Measurements from ENCODE around the gene ATXN10.
A peak's percentile ranks its signal among the peaks of the same experiment; 100 is the strongest.
"Not testable (repeated sequence)": the region's sequence is repeated elsewhere in the genome, so short reads cannot be mapped to it uniquely, and the experiment has no call there.

The ATXN10 gene

GRCh38 chr22:45640941-45641621, 30.6 kb upstream of the ATXN10 start:
- no peak overlapping the region for H3K4me3 ChIP-seq (ENCODE audit: low read length)
- no peak for DNase-seq (ENCODE audit: low read depth, low spot score)

GRCh38 chr22:45642986-45643385, 28.6 kb upstream of the ATXN10 start:
- H3K4me3 ChIP-seq (ENCODE audit: low read length), result no peak overlapping the region
- DNase-seq (ENCODE audit: low read depth, low spot score), result no peak

- no peak overlapping the region for H3K4me3 ChIP-seq (ENCODE audit: low read length)
- DNase-seq (ENCODE audit: low read depth, low spot score), result no peak
These were observed 26.9 kb upstream of the ATXN10 start for GRCh38 chr22:45644714-45645113.

- DNase-seq (ENCODE audit: low read depth, low spot score), result no peak
- H3K4me3 ChIP-seq (ENCODE audit: low read length), result peak overlapping the region; percentile 33
These were observed 26.5 kb upstream of the ATXN10 start for GRCh38 chr22:45645150-45645525.

GRCh38 chr22:45645526-45646414, 25.9 kb upstream of the ATXN10 start:
- DNase-seq (ENCODE audit: low read depth, low spot score), result peak; percentile 26
- peak overlapping the region; percentile 33 for H3K4me3 ChIP-seq (ENCODE audit: low read length)

DNA sequence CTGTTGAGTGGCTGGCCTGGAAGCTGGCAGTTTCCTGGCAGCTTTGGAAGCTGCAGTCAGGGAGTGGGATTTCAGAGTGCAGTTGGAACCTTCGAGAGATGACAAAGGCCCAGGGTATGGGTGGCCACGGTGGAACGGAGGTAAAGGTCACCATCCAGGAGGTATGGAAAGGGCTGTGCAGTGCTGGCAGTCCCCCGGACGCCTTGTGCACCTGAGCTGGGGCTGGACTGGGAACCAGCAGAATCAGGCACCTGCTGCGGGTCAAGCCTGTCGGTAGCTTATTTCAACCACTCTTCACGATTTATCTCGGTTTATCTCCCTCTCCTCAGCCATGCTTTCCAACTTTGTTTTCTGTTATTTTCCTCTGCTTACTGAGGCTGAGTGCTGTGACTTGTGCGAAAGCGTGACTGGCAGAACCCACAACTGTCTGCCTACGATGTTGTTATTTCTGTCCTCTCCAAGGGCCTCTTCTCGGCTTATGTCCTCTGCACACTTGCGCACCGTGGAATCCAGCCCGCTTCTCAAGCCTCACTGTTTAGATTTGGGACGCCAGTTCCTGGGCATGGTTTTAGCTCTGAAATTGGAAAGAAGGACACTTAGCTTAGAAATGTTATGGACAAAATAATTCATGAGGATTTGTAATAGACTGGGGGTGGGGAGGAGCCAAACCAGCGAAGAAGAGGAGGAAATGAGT, 24.0 kb upstream of the ATXN10 start:
- no peak for DNase-seq (ENCODE audit: low read depth, low spot score)
- no peak overlapping the region for H3K4me3 ChIP-seq (ENCODE audit: low read length)

- no peak overlapping the region for H3K4me3 ChIP-seq (ENCODE audit: low read length)
- DNase-seq (ENCODE audit: low read depth, low spot score), result no peak
These were observed 23.1 kb upstream of the ATXN10 start for GRCh38 chr22:45648301-45649117.

DNA sequence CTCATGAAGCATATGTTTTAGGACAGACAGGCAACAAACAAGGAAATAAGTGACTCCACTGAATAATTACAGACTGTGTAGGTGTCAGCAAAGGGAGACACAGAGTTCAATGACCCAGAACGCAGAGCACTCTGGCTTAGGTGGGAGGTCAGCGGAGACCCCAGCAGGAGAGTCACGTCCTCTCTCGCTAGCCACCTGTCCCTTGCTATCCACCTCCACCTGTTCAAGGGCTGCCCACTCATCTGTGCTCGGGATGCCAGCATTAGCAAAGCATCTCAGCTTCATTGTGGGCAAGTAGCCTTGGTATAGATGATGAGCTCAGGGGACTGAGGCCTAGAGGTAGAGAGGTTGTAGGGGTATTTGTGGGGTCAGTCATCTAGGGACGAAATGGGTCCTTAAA, 21.8 kb upstream of the ATXN10 start:
- no peak for DNase-seq (ENCODE audit: low read depth, low spot score)
- no peak overlapping the region for H3K4me3 ChIP-seq (ENCODE audit: low read length)

DNA sequence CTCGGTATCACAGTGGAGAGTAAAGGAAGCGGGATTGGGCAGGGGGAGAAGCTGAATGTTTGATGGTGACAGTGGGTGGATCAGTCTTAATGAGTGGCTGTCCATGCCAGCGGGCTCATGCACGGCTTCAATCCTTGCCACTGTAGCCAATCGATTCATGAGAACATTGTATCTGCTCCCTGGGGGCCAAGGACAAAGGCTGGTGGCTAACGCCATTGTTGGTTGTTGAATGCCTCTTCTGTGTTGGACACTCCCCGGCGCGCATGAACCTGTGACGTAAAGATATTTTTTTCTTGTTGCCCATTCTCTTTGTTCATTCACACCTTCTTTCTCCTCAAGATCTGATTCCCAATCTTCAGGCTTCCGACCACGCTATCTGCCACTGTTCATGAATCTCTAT, 20.9 kb upstream of the ATXN10 start:
- H3K4me3 ChIP-seq (ENCODE audit: low read length), result no peak overlapping the region
- no peak for DNase-seq (ENCODE audit: low read depth, low spot score)

DNA sequence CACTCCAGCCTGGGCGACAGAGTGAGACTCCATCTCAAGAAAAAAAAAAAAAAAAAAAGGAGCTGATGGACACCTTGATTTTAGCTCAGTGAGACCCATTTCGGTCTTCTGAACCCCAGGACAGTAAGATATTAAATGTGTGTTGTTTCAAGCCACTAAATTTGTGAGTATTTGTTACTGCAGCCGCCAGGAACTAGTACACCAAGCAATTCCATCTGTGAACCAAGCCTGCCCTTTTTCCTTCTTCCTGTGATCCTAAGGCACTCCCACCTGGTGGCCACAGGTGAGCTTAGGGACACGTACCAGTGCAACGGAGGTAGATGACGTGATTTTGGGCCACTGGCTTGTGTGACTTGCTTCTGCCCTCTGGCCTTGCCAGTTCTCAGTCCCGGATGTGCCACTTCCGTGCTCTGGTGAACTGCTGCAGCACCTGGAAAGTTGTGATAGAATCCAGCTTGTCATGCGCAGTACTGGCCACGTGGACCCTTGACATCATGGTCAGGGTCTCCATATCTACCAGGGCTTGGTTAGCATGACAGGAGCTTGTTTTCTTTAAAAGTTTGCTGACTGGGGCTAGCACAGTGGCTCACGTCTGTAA, 19.6 kb upstream of the ATXN10 start:
- H3K4me3 ChIP-seq (ENCODE audit: low read length), result no peak overlapping the region
- no peak for DNase-seq (ENCODE audit: low read depth, low spot score)

DNA sequence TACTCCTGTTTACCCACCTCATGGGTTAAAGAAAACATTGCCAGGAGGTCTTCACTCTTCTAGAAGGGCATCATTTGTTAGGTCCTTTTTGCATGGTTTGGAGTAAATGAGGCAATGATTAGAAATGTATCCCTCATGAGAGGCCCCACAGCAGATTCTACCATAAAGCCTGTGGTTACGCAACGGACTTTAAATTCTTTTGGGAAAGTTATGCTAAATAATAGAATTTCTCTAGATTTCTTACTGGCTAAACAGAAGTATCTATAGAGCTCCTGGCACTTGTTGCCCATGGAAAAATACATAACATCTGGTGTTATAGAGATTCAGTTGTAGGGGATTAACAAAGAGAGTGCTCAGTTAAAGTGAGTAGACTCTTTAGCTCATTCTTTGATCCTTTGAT, 15.1 kb upstream of the ATXN10 start:
- no peak overlapping the region for H3K4me3 ChIP-seq (ENCODE audit: low read length)
- DNase-seq (ENCODE audit: low read depth, low spot score), result no peak

GRCh38 chr22:45657701-45658100, 13.9 kb upstream of the ATXN10 start:
- DNase-seq (ENCODE audit: low read depth, low spot score), result no peak
- H3K4me3 ChIP-seq (ENCODE audit: low read length), result no peak overlapping the region

GRCh38 chr22:45664136-45664646, 7.4 kb upstream of the ATXN10 start:
- no peak for DNase-seq (ENCODE audit: low read depth, low spot score)
- H3K4me3 ChIP-seq (ENCODE audit: low read length), result no peak overlapping the region

DNA sequence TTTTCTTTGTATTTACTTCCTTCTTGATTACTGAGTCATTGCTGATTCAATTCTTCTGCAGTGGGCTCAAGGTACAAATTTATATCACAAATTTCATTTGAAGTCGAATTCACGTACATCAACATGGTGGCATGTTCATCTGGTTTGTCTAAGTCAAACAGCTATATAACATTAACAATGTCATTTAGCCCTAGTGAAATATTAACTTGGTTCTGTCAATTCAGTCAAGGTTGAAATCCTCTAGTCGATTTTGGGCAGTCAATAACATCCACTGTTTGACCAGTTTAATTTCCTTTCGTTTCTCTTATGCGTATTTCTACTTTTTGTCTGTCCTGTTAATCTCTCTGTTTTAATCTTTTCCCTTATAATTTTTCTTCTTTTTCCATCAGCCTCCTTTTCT, 4.1 kb upstream of the ATXN10 start:
- H3K4me3 ChIP-seq (ENCODE audit: low read length), result no peak overlapping the region
- no peak for DNase-seq (ENCODE audit: low read depth, low spot score)

- not testable (repeated sequence) for H3K4me3 ChIP-seq (ENCODE audit: low read length); DNase-seq (ENCODE audit: low read depth, low spot score)
These were observed 1.3 kb upstream of the ATXN10 start for GRCh38 chr22:45670363-45670762.

DNA sequence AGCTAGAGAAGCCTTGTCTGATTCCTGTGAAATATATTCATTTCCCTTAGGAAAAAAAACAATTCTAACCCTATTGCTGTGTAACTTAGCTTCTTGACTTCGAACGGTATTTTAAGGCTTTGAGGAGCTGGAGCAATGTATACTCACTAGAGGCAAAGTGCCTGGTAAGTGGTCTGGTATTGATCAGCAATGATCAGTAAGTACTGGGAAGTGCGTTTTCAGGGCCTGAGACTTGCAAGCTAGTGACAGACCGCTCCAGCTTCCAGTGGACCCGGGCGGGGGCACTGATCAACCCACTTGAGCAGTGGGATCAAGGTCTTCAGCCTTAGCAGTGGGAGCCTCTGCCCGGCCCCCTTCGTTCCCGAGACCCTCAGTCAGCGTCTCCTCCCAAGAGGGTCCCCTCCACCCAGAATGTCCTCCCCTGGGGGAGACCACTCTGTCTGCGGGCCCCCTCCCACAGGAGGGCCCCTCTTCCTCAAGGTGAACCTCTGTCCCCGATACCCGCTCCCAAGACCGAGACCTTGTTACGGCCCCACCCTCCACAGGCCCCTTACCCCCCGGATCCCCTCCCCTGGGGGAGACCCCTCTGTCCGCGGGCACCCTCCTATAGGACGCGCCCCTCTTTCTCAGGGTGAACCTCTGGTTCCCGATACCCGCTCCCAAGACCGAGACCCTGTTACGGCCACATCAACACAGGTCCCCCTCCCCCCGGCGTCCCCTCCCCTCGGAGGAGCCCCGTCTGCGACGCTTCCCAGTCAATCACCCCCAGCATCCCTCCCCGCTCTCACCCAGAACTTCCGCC, 452 bp upstream of the ATXN10 start:
- H3K4me3 ChIP-seq (ENCODE audit: low read length), result peak overlapping the region; percentile 95
- no peak for DNase-seq (ENCODE audit: low read depth, low spot score)

DNA sequence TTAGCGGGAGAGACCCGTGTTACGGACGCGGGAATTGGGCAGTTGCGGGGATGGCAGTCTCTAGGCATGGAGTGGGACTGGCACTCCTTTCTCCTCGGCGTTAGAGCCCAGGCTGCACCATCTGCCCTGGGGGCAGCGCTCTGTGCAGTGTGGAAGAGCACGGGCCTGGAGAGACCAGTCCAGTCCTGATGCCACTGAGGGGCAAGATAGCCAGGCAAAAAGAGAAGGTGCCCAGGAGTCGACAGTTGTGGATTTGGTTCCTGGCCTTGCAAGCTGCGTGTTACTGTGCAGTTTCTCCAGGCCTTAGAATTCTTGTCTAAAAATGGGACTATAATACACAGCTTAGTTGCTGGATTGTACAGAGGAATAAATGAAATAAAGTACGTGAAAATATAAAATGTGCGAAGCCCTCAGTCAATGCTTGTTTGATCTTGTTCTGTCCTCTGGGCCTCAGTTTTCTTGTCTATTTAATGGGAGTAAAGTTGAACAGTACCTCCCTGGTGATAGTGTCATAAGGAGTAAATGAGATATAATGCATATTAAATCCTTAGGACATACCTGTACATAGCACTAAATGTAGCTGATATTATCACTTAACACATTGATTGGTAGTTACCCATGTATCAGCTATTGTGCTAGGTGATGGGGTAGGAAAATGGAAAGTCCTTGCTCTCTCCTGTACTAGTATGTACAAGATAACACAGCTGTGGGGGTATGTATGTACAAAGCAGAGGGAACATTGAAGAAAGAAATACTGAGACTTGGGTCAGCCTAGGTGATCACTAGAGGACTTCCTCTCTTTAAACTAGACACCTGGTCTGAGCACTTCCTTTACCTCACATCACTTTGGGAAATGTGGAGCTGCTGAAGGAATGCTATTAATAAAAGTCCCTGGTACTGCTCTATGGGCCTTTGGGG, 1.2 kb downstream of the ATXN10 start:
- peak overlapping the region; percentile 95 for H3K4me3 ChIP-seq (ENCODE audit: low read length)
- no peak for DNase-seq (ENCODE audit: low read depth, low spot score)

Data from Jurkat, Clone E6-1 (cell line).